Vagina (tissue), 2 donors: Measurements from ENCODE around the gene SYNRG.

Source experiments
- CTCF ChIP-seq, 3 experiments: fragments of 450-650 bp in 2 of 3; fragments of 200-600 bp in 1 of 3; sonication (generic) in 1 of 3; IDR thresholded peaks; one replicate each; pipeline ENCODE4 v1.5.1; 2017 to 2019; ENCODE audit warnings: antibody characterized with exemption in 3 of 3, mild to moderate bottlenecking in 2 of 3, moderate library complexity in 2 of 3
- POLR2A ChIP-seq, 2 donors: fragments of 450-650 bp; IDR thresholded peaks; one replicate each; pipeline ENCODE4 v1.6.1; 2017; ENCODE audit warnings: antibody characterized with exemption in 2 of 2, mild to moderate bottlenecking in 2 of 2, moderate library complexity in 2 of 2
- POLR2AphosphoS5 ChIP-seq, 2 donors: sonication (generic); formaldehyde crosslinking; IDR thresholded peaks; one replicate each; pipeline ENCODE4 v1.9.0; 2017; ENCODE audit warnings: antibody characterized with exemption in 2 of 2, mild to moderate bottlenecking in 2 of 2, low read depth in 1 of 2; ENCODE audit not compliant: insufficient read depth in 1 of 2

GRCh38 chr17:37505333-37505732 lies 103.9 kb downstream of the SYNRG start:
- no peak for TF ChIP-seq CTCF (IDR thresholded peaks at IDR 0.05)
- no peak for TF ChIP-seq POLR2A (IDR thresholded peaks at IDR 0.05)
- no peak for TF ChIP-seq POLR2AphosphoS5 (IDR thresholded peaks at IDR 0.05; ENCODE audit: insufficient read depth in 1 of 2, low read depth in 1 of 2)
